Body of pancreas (tissue), 4 donors: ENCODE data around the gene KRT86. TPM values are rescaled to one million over a fixed set of nuclear protein-coding genes. Genes with fewer than 3 reads are reported as not detected.

Experiments used
- ATAC-seq: fragments of 150-250 bp; one replicate; pipeline ENCODE4 v1.9.1; 2016
- DNase-seq, 4 donors: peaks; one replicate each; pipeline ENCODE4 v3.0.0-alpha.2; 2019
- H3K27ac ChIP-seq, 4 donors: fragments of 200-600 bp; sonication (generic); 1 replicate in 3 of 4; 2 replicates in 1 of 4; pipeline versions ENCODE4 v1.5.1 to v1.6.1; 2016 to 2019; ENCODE audit warnings: mild to moderate bottlenecking in 1 of 4, mixed read lengths in 1 of 4, moderate library complexity in 1 of 4
- H3K27me3 ChIP-seq, 2 donors: fragments of 200-600 bp; sonication (generic); one replicate each; pipeline ENCODE4 v1.6.0; 2016; ENCODE audit warnings: mild to moderate bottlenecking in 1 of 2
- H3K36me3 ChIP-seq, 2 donors: fragments of 200-600 bp; sonication (generic); replicated peaks in 1 of 2; 2 replicates each; pipeline ENCODE4 v1.5.1; 2016; ENCODE audit warnings: low read depth in 2 of 2; ENCODE audit not compliant: insufficient read depth in 1 of 2
- H3K4me1 ChIP-seq: fragments of 200-600 bp; sonication (generic); one replicate; pipeline ENCODE4 v1.6.0; 2016
- H3K4me3 ChIP-seq, 2 donors: fragments of 200-600 bp; sonication (generic); 1 replicate in 1 of 2; 2 replicates in 1 of 2; pipeline ENCODE4 v1.5.1; 2016 to 2019
- H3K9me3 ChIP-seq, 3 donors: fragments of 200-600 bp; sonication (generic); 1 replicate in 2 of 3; 2 replicates in 1 of 3; pipeline ENCODE4 v1.5.1; 2016
- CTCF ChIP-seq, 7 experiments: fragments of 450-650 bp in 4 of 7; fragments of 200-600 bp in 3 of 7; sonication (generic) in 3 of 7; IDR thresholded peaks; one replicate each; pipeline ENCODE4 v1.5.1; 2016 to 2019; ENCODE audit warnings: antibody characterized with exemption in 7 of 7
- POLR2A ChIP-seq, 3 donors: fragments of 450-650 bp; IDR thresholded peaks; one replicate each; pipeline ENCODE4 v1.6.1; 2016; ENCODE audit warnings: antibody characterized with exemption in 3 of 3, mild to moderate bottlenecking in 2 of 3
- WGBS, 2 donors: methylation state at CpG; one replicate each; pipeline ENCODE4 v1.1.5; 2017; 5-methylcytosine and 5-hydroxymethylcytosine counted together
- intact Hi-C: fragments of 100-400 bp; cut with DNase I; formaldehyde crosslinking; loops from one replicate; pipeline ENCODE4 v1.15.1; 2023
- total RNA-seq, 2 donors: library from RNA; depleted of rRNA; stranded (reverse); fragments of >200 nt; gene quantifications; one replicate each; pipeline ENCODE4 v1.1.0, GENCODE V29; 2016

The KRT86 gene
- total RNA-seq, 2 donors from 2014 or later, result 1.8 to 8.6 TPM

GRCh38 chr12:52327052-52327829, 52.8 kb downstream of the KRT86 start:
- H3K36me3 ChIP-seq, result no peaks in the 10 kb centered on the region
- peaks cover 5% of the 10 kb centered on the region for H3K4me1 ChIP-seq
- H3K27ac ChIP-seq, result no peak overlapping the region
- ATAC-seq, result peak; percentile 99
- 27 to 34% methylated on average over 11 of the region's 11 CpGs for WGBS, 2 donors
- no peak for TF ChIP-seq POLR2A (IDR thresholded peaks at IDR 0.05)
- peak; percentile 80 to 98 (median 98) for TF ChIP-seq CTCF (IDR thresholded peaks at IDR 0.05)
- intact Hi-C loops, result no loop called here
- H3K4me3 ChIP-seq, result no peak overlapping the region
- H3K27me3 ChIP-seq, result no peaks in the 10 kb centered on the region
- DNase-seq, result peak; percentile 90 to 95 (median 93)
- H3K9me3 ChIP-seq, result no peaks in the 10 kb centered on the region

GRCh38 chr12:52327830-52328500, 53.5 kb downstream of the KRT86 start:
- H3K9me3 ChIP-seq, result no peaks in the 10 kb centered on the region
- ATAC-seq (no peak), DNase-seq (no peak)
- H3K27me3 ChIP-seq, result no peaks in the 10 kb centered on the region
- intact Hi-C loops, result no loop called here
- no peaks in the 10 kb centered on the region for H3K36me3 ChIP-seq
- no peak overlapping the region for H3K27ac ChIP-seq
- TF ChIP-seq CTCF (IDR thresholded peaks at IDR 0.05), result no peak
- no peak for TF ChIP-seq POLR2A (IDR thresholded peaks at IDR 0.05)
- peaks cover 5% of the 10 kb centered on the region for H3K4me1 ChIP-seq
- 46 to 55% methylated on average over 10 of the region's 10 CpGs for WGBS, 2 donors
- H3K4me3 ChIP-seq, result no peak overlapping the region

GRCh38 chr12:52331039-52331438, 56.6 kb downstream of the KRT86 start:
- H3K36me3 ChIP-seq, result no peaks in the 10 kb centered on the region
- H3K27ac ChIP-seq, result no peak overlapping the region
- 85% methylated on average over 1 of the region's 1 CpG; no CpG with 5 or more reads in 1 of the 2 donors for WGBS, 2 donors
- no peaks in the 10 kb centered on the region for H3K9me3 ChIP-seq
- H3K27me3 ChIP-seq, result no peaks in the 10 kb centered on the region
- ATAC-seq (no peak), DNase-seq (no peak)
- H3K4me1 ChIP-seq, result peaks cover 10% of the 10 kb centered on the region
- intact Hi-C loops, result no loop called here
- H3K4me3 ChIP-seq, result no peak overlapping the region
- TF ChIP-seq CTCF (IDR thresholded peaks at IDR 0.05) (no peak), POLR2A (IDR thresholded peaks at IDR 0.05) (no peak)

GRCh38 chr12:52331833-52332232, 57.4 kb downstream of the KRT86 start:
- no peaks in the 10 kb centered on the region for H3K27me3 ChIP-seq
- no peak for DNase-seq
- intact Hi-C loops, result no loop called here
- peaks cover 10% of the 10 kb centered on the region for H3K4me1 ChIP-seq
- no peaks in the 10 kb centered on the region for H3K9me3 ChIP-seq
- WGBS, 2 donors, result 79 to 84% methylated on average over 3 of the region's 3 CpGs
- H3K4me3 ChIP-seq, result no peak overlapping the region
- H3K27ac ChIP-seq, result no peak overlapping the region
- H3K36me3 ChIP-seq, result no peaks in the 10 kb centered on the region
- TF ChIP-seq POLR2A (IDR thresholded peaks at IDR 0.05) (no peak), CTCF (IDR thresholded peaks at IDR 0.05) (no peak)
- ATAC-seq, result no peak
